Measurements from ENCODE around the gene GNAZ.

DNA sequence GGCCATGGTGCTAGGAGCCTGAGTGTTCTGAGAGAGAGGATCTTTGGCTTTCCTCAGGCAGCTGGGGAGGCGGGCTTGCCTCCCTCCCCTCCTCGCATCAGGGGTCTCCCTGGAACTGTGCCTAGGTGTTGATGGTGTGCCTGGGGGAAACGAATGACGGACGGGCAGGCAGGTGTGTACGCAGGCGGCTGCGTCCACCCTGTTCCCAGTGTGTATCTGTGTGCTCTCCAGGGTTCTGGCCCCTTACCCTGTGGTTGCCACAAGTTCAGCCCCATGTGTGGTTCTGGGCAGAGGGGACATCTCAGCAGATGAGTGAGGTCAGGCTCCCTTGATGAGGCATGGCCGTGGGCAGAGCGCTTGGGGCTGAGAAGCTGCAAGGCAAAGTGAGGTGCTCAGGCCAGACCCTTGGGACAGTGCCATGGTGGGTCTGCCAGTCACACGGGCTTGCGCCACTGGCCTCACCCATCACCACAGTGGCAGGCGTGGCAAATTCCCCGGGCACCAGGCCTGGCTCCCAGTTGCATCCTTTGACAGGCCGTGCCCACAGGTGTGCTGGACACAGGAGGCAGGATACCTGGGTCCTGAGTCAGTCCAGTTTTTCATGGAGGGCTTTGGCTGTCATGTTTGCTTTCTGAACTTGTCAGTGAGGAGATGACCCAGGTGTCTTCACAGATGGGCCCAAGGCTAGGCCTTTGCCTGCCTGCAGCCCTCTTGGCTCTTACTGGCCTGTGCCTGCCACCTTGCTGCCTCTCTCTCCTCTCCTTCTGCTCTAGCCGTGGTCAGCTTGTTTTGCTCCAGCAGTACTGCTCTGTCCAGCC is 27.3 kb downstream of the GNAZ start:
- TF ChIP-seq, protein P1, sequence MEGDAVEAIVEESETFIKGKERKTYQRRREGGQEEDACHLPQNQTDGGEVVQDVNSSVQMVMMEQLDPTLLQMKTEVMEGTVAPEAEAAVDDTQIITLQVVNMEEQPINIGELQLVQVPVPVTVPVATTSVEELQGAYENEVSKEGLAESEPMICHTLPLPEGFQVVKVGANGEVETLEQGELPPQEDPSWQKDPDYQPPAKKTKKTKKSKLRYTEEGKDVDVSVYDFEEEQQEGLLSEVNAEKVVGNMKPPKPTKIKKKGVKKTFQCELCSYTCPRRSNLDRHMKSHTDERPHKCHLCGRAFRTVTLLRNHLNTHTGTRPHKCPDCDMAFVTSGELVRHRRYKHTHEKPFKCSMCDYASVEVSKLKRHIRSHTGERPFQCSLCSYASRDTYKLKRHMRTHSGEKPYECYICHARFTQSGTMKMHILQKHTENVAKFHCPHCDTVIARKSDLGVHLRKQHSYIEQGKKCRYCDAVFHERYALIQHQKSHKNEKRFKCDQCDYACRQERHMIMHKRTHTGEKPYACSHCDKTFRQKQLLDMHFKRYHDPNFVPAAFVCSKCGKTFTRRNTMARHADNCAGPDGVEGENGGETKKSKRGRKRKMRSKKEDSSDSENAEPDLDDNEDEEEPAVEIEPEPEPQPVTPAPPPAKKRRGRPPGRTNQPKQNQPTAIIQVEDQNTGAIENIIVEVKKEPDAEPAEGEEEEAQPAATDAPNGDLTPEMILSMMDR (IDR thresholded peaks at IDR 0.05; ENCODE audit: low read depth, low read length, poor library complexity, severe bottlenecking) = no peak
- TF ChIP-seq EZH2phosphoT487 (IDR thresholded peaks at IDR 0.05; ENCODE audit: borderline replicate concordance, low read length) = no peak
